Measurements from ENCODE around the gene MLLT3.

DNA sequence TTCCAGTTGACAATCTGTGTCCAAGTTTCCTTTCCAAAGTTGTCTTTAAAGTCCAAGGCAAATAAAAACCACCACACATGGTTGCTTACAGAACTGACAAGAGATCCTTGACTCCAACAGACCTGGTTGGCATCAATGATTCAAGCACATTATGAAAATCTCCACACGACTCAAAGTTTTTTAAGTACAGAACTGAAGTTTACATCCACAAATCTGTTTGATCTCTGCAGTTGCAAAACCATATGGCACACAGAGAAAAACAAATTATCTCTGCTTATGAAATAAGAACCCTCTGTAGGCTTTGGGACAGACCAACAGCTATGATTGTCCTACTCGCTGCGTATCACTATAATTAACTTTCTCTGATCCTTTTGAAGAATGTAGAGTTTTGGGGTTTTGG lies 60.8 kb downstream of the MLLT3 start:
- TF ChIP-seq, protein P1, sequence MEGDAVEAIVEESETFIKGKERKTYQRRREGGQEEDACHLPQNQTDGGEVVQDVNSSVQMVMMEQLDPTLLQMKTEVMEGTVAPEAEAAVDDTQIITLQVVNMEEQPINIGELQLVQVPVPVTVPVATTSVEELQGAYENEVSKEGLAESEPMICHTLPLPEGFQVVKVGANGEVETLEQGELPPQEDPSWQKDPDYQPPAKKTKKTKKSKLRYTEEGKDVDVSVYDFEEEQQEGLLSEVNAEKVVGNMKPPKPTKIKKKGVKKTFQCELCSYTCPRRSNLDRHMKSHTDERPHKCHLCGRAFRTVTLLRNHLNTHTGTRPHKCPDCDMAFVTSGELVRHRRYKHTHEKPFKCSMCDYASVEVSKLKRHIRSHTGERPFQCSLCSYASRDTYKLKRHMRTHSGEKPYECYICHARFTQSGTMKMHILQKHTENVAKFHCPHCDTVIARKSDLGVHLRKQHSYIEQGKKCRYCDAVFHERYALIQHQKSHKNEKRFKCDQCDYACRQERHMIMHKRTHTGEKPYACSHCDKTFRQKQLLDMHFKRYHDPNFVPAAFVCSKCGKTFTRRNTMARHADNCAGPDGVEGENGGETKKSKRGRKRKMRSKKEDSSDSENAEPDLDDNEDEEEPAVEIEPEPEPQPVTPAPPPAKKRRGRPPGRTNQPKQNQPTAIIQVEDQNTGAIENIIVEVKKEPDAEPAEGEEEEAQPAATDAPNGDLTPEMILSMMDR (IDR thresholded peaks at IDR 0.05), result no peak
- TF ChIP-seq POLR2A (IDR thresholded peaks at IDR 0.05), result no peak

Data from uterus (tissue), 2 donors.